ENCODE data around the gene EGFL8.

GRCh38 chr6:32152769-32153563 is 11.4 kb upstream of the EGFL8 start:
- TF ChIP-seq CTCF (IDR thresholded peaks at IDR 0.05) (no peak), POLR2A (IDR thresholded peaks at IDR 0.05) (no peak)

Data from tibial nerve (tissue), 3 donors.